BLaER1 treated with 17β-estradiol and CSF1 and Interleukin-3, amounts not matched to agents 10 nM and 100 nM (cell line): ENCODE data around the gene UPK1A.

Source experiments
- H3K27ac ChIP-seq, 11 experiments: shearing (Covaris generic); formaldehyde crosslinking; 2 replicates each; pipeline ENCODE4 v1.8.1; 2022
- H3K27me3 ChIP-seq, 11 experiments: shearing (Covaris generic); formaldehyde crosslinking; 2 replicates each; pipeline ENCODE4 v1.8.1; 2022
- H3K36me3 ChIP-seq, 11 experiments: shearing (Covaris generic); formaldehyde crosslinking; 2 replicates each; pipeline ENCODE4 v1.8.1; 2022
- H3K4me1 ChIP-seq, 10 experiments: shearing (Covaris generic); formaldehyde crosslinking; 2 replicates each; pipeline ENCODE4 v1.8.1; 2022
- H3K4me2 ChIP-seq, 11 experiments: shearing (Covaris generic); formaldehyde crosslinking; 2 replicates each; pipeline ENCODE4 v1.8.1; 2022
- H3K4me3 ChIP-seq, 10 experiments: shearing (Covaris generic); formaldehyde crosslinking; 2 replicates each; pipeline ENCODE4 v1.8.1; 2022
- H3K9ac ChIP-seq, 11 experiments: shearing (Covaris generic); formaldehyde crosslinking; 2 replicates each; pipeline ENCODE4 v1.8.1; 2022
- H3K9me3 ChIP-seq, 11 experiments: shearing (Covaris generic); formaldehyde crosslinking; replicated peaks in 1 of 11; 2 replicates each; pipeline ENCODE4 v1.8.1; 2022
- H4K20me1 ChIP-seq, 11 experiments: shearing (Covaris generic); formaldehyde crosslinking; 2 replicates each; pipeline ENCODE4 v1.8.1; 2022
- Cebpa-rat ChIP-seq, 11 experiments: shearing (Covaris generic); IDR thresholded peaks; 2 replicates each; pipeline ENCODE4 v1.8.1; 2022

UPK1A gene

GRCh38 chr19:35715981-35716800, 49.9 kb downstream of the UPK1A start:
- Histone ChIP-seq H3K4me2 (peak overlapping the region; percentile 91 to 100 (median 98)), H3K9me3 (no peaks in the 10 kb centered on the region), H3K36me3 (peaks cover 8 to 19% (median 17%) of the 10 kb centered on the region in 11 experiments), H3K4me1 (peaks cover 41 to 68% (median 65%) of the 10 kb centered on the region in 10 experiments), H3K27me3 (no peaks in the 10 kb centered on the region), H3K4me3 (peak overlapping the region; percentile 73 to 98 (median 90)), H4K20me1 (peaks cover 20 to 55% (median 25%) of the 10 kb centered on the region in 11 experiments; a peak in 21 of 22 replicates), H3K9ac (peak overlapping the region; percentile 92 to 98 (median 95)), H3K27ac (peak overlapping the region; percentile 27 to 96 (median 93); a peak in 21 of 22 replicates)
- no peak for TF ChIP-seq Cebpa-rat (IDR thresholded peaks at IDR 0.05)

GRCh38 chr19:35716801-35717664, 50.7 kb downstream of the UPK1A start:
- H3K9me3 ChIP-seq: no peaks in the 10 kb centered on the region
- peak overlapping the region; percentile 92 to 98 (median 95) for H3K9ac ChIP-seq
- H4K20me1 ChIP-seq: peaks cover 28 to 63% (median 34%) of the 10 kb centered on the region in 11 experiments; a peak in 21 of 22 replicates
- H3K36me3 ChIP-seq: peaks cover 15 to 27% (median 25%) of the 10 kb centered on the region in 11 experiments
- H3K4me2 ChIP-seq: peak overlapping the region; percentile 91 to 100 (median 98)
- H3K27me3 ChIP-seq: no peaks in the 10 kb centered on the region
- peak overlapping the region; percentile 86 to 96 (median 93) for H3K27ac ChIP-seq
- H3K4me3 ChIP-seq: peak overlapping the region; percentile 73 to 98 (median 90)
- H3K4me1 ChIP-seq: peaks cover 40 to 60% (median 57%) of the 10 kb centered on the region in 10 experiments
- TF ChIP-seq Cebpa-rat (IDR thresholded peaks at IDR 0.05): no peak

GRCh38 chr19:35717665-35718344, 51.5 kb downstream of the UPK1A start, which contains the start of gene KMT2B:
Gene KMT2B (plus strand): TSS chr19:35718003. CDS start chr19:35718019, 16 bp downstream.
- Histone ChIP-seq H3K9me3 (no peaks in the 10 kb centered on the region), H3K9ac (peak within 1 kb of the TSS; percentile 92 to 98 (median 95)), H3K4me1 (peaks cover 32 to 52% (median 49%) of the 10 kb centered on the region in 10 experiments), H3K4me2 (peak within 1 kb of the TSS; percentile 92 to 100 (median 98)), H4K20me1 (peaks cover 36 to 71% (median 41%) of the 10 kb centered on the region in 11 experiments; a peak in 21 of 22 replicates), H3K27ac (peak within 1 kb of the TSS; percentile 86 to 96 (median 93)), H3K4me3 (peak within 1 kb of the TSS; percentile 73 to 98 (median 90)), H3K36me3 (peaks cover 23 to 35% (median 33%) of the 10 kb centered on the region in 11 experiments), H3K27me3 (no peaks in the 10 kb centered on the region)
- TF ChIP-seq Cebpa-rat (IDR thresholded peaks at IDR 0.05): no peak

GRCh38 chr19:35718345-35719041, 52.2 kb downstream of the UPK1A start:
- peak overlapping the region; percentile 86 to 96 (median 93) for H3K27ac ChIP-seq
- H3K36me3 ChIP-seq: peaks cover 30 to 42% (median 40%) of the 10 kb centered on the region in 11 experiments
- H3K4me1 ChIP-seq: peaks cover 26 to 45% (median 42%) of the 10 kb centered on the region in 10 experiments
- H4K20me1 ChIP-seq: peaks cover 42 to 73% (median 48%) of the 10 kb centered on the region in 11 experiments; a peak in 21 of 22 replicates
- H3K4me3 ChIP-seq: peak overlapping the region; percentile 73 to 98 (median 90)
- peak overlapping the region; percentile 83 to 99 (median 94) for H3K4me2 ChIP-seq
- H3K27me3 ChIP-seq: no peaks in the 10 kb centered on the region
- H3K9me3 ChIP-seq: no peaks in the 10 kb centered on the region
- H3K9ac ChIP-seq: peak overlapping the region; percentile 92 to 98 (median 95)
- no peak for TF ChIP-seq Cebpa-rat (IDR thresholded peaks at IDR 0.05)

GRCh38 chr19:35719402-35720162, 53.3 kb downstream of the UPK1A start:
- Histone ChIP-seq H3K27ac (peak overlapping the region in 8 of 11 experiments; percentile 88 to 96 (median 93); a peak in 14 of 22 replicates), H3K4me2 (peak overlapping the region; percentile 83 to 99 (median 94)), H3K36me3 (peaks cover 41 to 53% (median 51%) of the 10 kb centered on the region in 11 experiments), H3K9me3 (no peaks in the 10 kb centered on the region), H3K27me3 (no peaks in the 10 kb centered on the region), H3K4me1 (peaks cover 26 to 35% (median 32%) of the 10 kb centered on the region in 10 experiments), H4K20me1 (peaks cover 52 to 80% (median 59%) of the 10 kb centered on the region in 11 experiments; a peak in 21 of 22 replicates), H3K9ac (peak overlapping the region; percentile 92 to 98 (median 95)), H3K4me3 (peak overlapping the region; percentile 73 to 98 (median 90))
- no peak for TF ChIP-seq Cebpa-rat (IDR thresholded peaks at IDR 0.05)

- peak overlapping the region in 10 of 11 experiments; percentile 93 to 98 (median 95); a peak in 16 of 22 replicates for H3K9ac ChIP-seq
- H3K4me1 ChIP-seq: peaks cover 24 to 29% (median 27%) of the 10 kb centered on the region in 10 experiments
- peak overlapping the region in 6 of 11 experiments; percentile 9 to 95 (median 88); a peak in 7 of 22 replicates for H3K27ac ChIP-seq
- TF ChIP-seq Cebpa-rat (IDR thresholded peaks at IDR 0.05): no peak
- peak overlapping the region in 6 of 11 experiments; percentile 83 to 97 (median 94); a peak in 6 of 22 replicates for H3K4me2 ChIP-seq
- H3K36me3 ChIP-seq: peaks cover 46 to 59% (median 56%) of the 10 kb centered on the region in 11 experiments
- no peaks in the 10 kb centered on the region for H3K9me3 ChIP-seq
- H4K20me1 ChIP-seq: peaks cover 53 to 80% (median 65%) of the 10 kb centered on the region in 11 experiments; a peak in 21 of 22 replicates
- H3K4me3 ChIP-seq: peak overlapping the region in 2 of 10 experiments; percentile 83 to 90; a peak in 1 of 20 replicates
- H3K27me3 ChIP-seq: no peaks in the 10 kb centered on the region
Observed at GRCh38 chr19:35720163-35720524, 53.8 kb downstream of the UPK1A start.

- H3K4me1 ChIP-seq: peaks cover 19 to 24% (median 22%) of the 10 kb centered on the region in 10 experiments
- H4K20me1 ChIP-seq: peaks cover 53 to 80% (median 70%) of the 10 kb centered on the region in 11 experiments; a peak in 21 of 22 replicates
- no peak overlapping the region for H3K4me3 ChIP-seq
- H3K9me3 ChIP-seq: no peaks in the 10 kb centered on the region
- H3K27me3 ChIP-seq: no peaks in the 10 kb centered on the region
- peaks cover 51 to 64% (median 61%) of the 10 kb centered on the region in 11 experiments for H3K36me3 ChIP-seq
- H3K27ac ChIP-seq: peak overlapping the region in 1 of 11 experiments; percentile 28; a peak in 1 of 22 replicates
- H3K4me2 ChIP-seq: no peak overlapping the region
- no peak overlapping the region for H3K9ac ChIP-seq
- no peak for TF ChIP-seq Cebpa-rat (IDR thresholded peaks at IDR 0.05)
Observed at GRCh38 chr19:35720648-35721047, 54.3 kb downstream of the UPK1A start.
